HCT116 (cell line): ENCODE results near the gene BICD1. TPM values are rescaled to one million over a fixed set of nuclear protein-coding genes. Genes with fewer than 3 reads are reported as not detected.

Source experiments
- ATAC-seq: fragments of 200-7000 bp; cut with Tn5 transposase; 2 replicates; pipeline ENCODE4 v1.9.1; 2020; ENCODE audit warnings: mild to moderate bottlenecking, moderate library complexity
- BruUV-seq: library from RNA; stranded (reverse); fragments of 400-500 nt; replicated peaks from 2 replicates; lab custom pipeline; 2021; lab: Mats Ljungman, UMichigan
- CTCF ChIA-PET: fragments of 300-600 bp; sonication (Branson Sonifier 250); formaldehyde crosslinking; loops from one replicate; lab custom pipeline; 2021; ENCODE audit warnings: antibody characterized with exemption; lab: Charles Lee
- POLR2A ChIA-PET: fragments of 300-600, 350-600 bp; sonication (Branson Sonifier 250); formaldehyde crosslinking; loops from one replicate; lab custom pipeline; 2021; ENCODE audit warnings: antibody characterized with exemption; lab: Charles Lee
- RAD21 ChIA-PET, 2 experiments: fragments of 300-600 bp; sonication (Branson Sonifier 250); formaldehyde crosslinking; loops; one replicate each; lab custom pipeline; 2023; ENCODE audit warnings: low total read pairs in 2 of 2; ENCODE audit not compliant: uncharacterized antibody in 2 of 2, unreplicated experiment in 2 of 2, low non-redundant PET in 1 of 2; lab: Charles Lee
- DNase-seq: peaks from one replicate; pipeline ENCODE4 v3.0.0-alpha.2; 2010; ENCODE audit warnings: low read depth, low spot score
- H2AFZ ChIP-seq: fragments of 200-600 bp; shearing (Covaris generic), sonication (generic); 2 replicates; pipeline ENCODE4 v1.6.1; 2017; ENCODE audit warnings: low read depth, mixed run types, mixed read lengths, antibody characterized with exemption, low read length; ENCODE audit not compliant: poor library complexity, severe bottlenecking
- H3K27ac ChIP-seq: 2 replicates; pipeline ENCODE4 v1.5.1; 2012; ENCODE audit warnings: low read depth, low read length
- H3K27me3 ChIP-seq: fragments of 200-600 bp; sonication (generic); 2 replicates; pipeline ENCODE4 v1.6.1; 2016; ENCODE audit warnings: mixed run types, low read length, mixed read lengths; ENCODE audit not compliant: insufficient read depth
- H3K36me3 ChIP-seq, 2 experiments: fragments of 200-500 bp in 1 of 2; fragments of 200-600 bp in 1 of 2; sonication (Bioruptor generic) in 1 of 2; sonication (generic) in 1 of 2; 2 replicates each; pipeline versions ENCODE4 v1.5.1 to v1.6.1; 2014 to 2016; ENCODE audit warnings: low read length in 2 of 2, inconsistent platforms in 1 of 2, mixed read lengths in 1 of 2, mixed run types in 1 of 2; ENCODE audit not compliant: insufficient read depth in 2 of 2, control insufficient read depth in 1 of 2
- H3K4me1 ChIP-seq, 2 experiments: fragments of 200-600 bp in 1 of 2; sonication (generic) in 1 of 2; 2 replicates each; pipeline versions ENCODE4 v1.5.1 to v1.6.1; 2012 to 2017; ENCODE audit warnings: low read length in 2 of 2, inconsistent platforms in 1 of 2, mild to moderate bottlenecking in 1 of 2, mixed read lengths in 1 of 2, mixed run types in 1 of 2, moderate library complexity in 1 of 2; ENCODE audit not compliant: insufficient read depth in 2 of 2, control insufficient read depth in 1 of 2
- H3K4me2 ChIP-seq: fragments of 200-600 bp; sonication (generic); 2 replicates; pipeline ENCODE4 v1.6.1; 2017; ENCODE audit warnings: mixed run types, low read length, mixed read lengths
- H3K4me3 ChIP-seq, 2 experiments: fragments of 200-600 bp in 1 of 2; sonication (generic) in 1 of 2; replicated peaks in 1 of 2; 2 replicates each; pipeline ENCODE4 v1.5.1; 2011 to 2016; ENCODE audit warnings: low read length in 2 of 2, control low read depth in 1 of 2, low read depth in 1 of 2, mild to moderate bottlenecking in 1 of 2, mixed read lengths in 1 of 2, mixed run types in 1 of 2
- H3K79me2 ChIP-seq: fragments of 200-600 bp; sonication (generic); 2 replicates; pipeline ENCODE4 v1.6.1; 2017; ENCODE audit warnings: mild to moderate bottlenecking, mixed run types, low read length, moderate library complexity, mixed read lengths; ENCODE audit not compliant: insufficient read depth
- H3K9ac ChIP-seq: fragments of 200-600 bp; sonication (generic); 2 replicates; pipeline ENCODE4 v1.6.1; 2016; ENCODE audit warnings: low read length, mixed read lengths
- H3K9me2 ChIP-seq: fragments of 200-600 bp; sonication (generic), shearing (Covaris generic); 2 replicates; pipeline ENCODE4 v1.6.1; 2017; ENCODE audit warnings: mixed run types, mild to moderate bottlenecking, moderate library complexity; ENCODE audit not compliant: insufficient read depth
- H3K9me3 ChIP-seq, 2 experiments: fragments of 200-500 bp in 1 of 2; fragments of 200-600 bp in 1 of 2; sonication (Bioruptor generic) in 1 of 2; sonication (generic) in 1 of 2; 2 replicates each; pipeline ENCODE4 v1.6.1; 2014 to 2017; ENCODE audit warnings: low read length in 2 of 2, mixed read lengths in 2 of 2, inconsistent platforms in 1 of 2, low read depth in 1 of 2, mild to moderate bottlenecking in 1 of 2, mixed run types in 1 of 2, moderate library complexity in 1 of 2; ENCODE audit not compliant: control insufficient read depth in 1 of 2, insufficient read depth in 1 of 2
- H4K20me1 ChIP-seq: fragments of 200-600 bp; sonication (generic), shearing (Covaris generic); 2 replicates; pipeline ENCODE4 v1.6.1; 2017; ENCODE audit warnings: mixed run types, mild to moderate bottlenecking, moderate library complexity; ENCODE audit not compliant: insufficient read depth
- CBX3 ChIP-seq: IDR thresholded peaks from 2 replicates; pipeline ENCODE4 v1.6.1; 2012; ENCODE audit warnings: low read depth
- CEBPB ChIP-seq: IDR thresholded peaks from 2 replicates; pipeline ENCODE4 v1.6.1; 2012; ENCODE audit warnings: low read depth
- EGR1 ChIP-seq: IDR thresholded peaks from 2 replicates; pipeline ENCODE4 v1.6.1; 2012; ENCODE audit warnings: low read depth
- EZH2 ChIP-seq: fragments of 200-600 bp; sonication (generic); IDR thresholded peaks from 2 replicates; pipeline ENCODE4 v1.6.1; 2017; ENCODE audit warnings: antibody characterized with exemption, mixed run types
- EZH2phosphoT487 ChIP-seq: fragments of 200-600 bp; IDR thresholded peaks from 2 replicates; pipeline ENCODE4 v1.6.1; 2018; ENCODE audit warnings: antibody characterized with exemption, borderline replicate concordance
- FOSL1 ChIP-seq: IDR thresholded peaks from 2 replicates; pipeline ENCODE4 v1.6.1; 2012; ENCODE audit warnings: low read depth
- JUND ChIP-seq: IDR thresholded peaks from 2 replicates; pipeline ENCODE4 v1.6.1; 2012
- MAX ChIP-seq: IDR thresholded peaks from 2 replicates; pipeline ENCODE4 v1.6.1; 2012
- POLR2AphosphoS5 ChIP-seq: IDR thresholded peaks from 2 replicates; pipeline ENCODE4 v1.6.1; 2011; ENCODE audit warnings: mild to moderate bottlenecking, low read depth, low read length, moderate library complexity
- RAD21 ChIP-seq: IDR thresholded peaks from 2 replicates; pipeline ENCODE4 v1.6.1; 2012; ENCODE audit warnings: low read depth, mild to moderate bottlenecking
- REST ChIP-seq: IDR thresholded peaks from 2 replicates; pipeline ENCODE4 v1.6.1; 2012; ENCODE audit warnings: low read depth
- SIN3A ChIP-seq: IDR thresholded peaks from 2 replicates; pipeline ENCODE4 v1.6.1; 2012; ENCODE audit warnings: low read depth
- SP1 ChIP-seq: IDR thresholded peaks from 2 replicates; pipeline ENCODE4 v1.6.1; 2012; ENCODE audit warnings: low read depth
- SRF ChIP-seq: IDR thresholded peaks from 2 replicates; pipeline ENCODE4 v1.6.1; 2012; ENCODE audit warnings: low read depth
- TCF7L2 ChIP-seq: IDR thresholded peaks from 2 replicates; pipeline ENCODE4 v1.7.0; 2011; ENCODE audit warnings: borderline replicate concordance, inconsistent platforms; ENCODE audit not compliant: insufficient read depth, insufficient read length; ENCODE audit errors: extremely low read depth
- YY1 ChIP-seq: IDR thresholded peaks from 2 replicates; pipeline ENCODE4 v1.6.1; 2011; ENCODE audit warnings: low read length, low read depth, moderate library complexity, mild to moderate bottlenecking; ENCODE audit not compliant: insufficient replicate concordance; ENCODE audit errors: extremely low read depth
- ZFX ChIP-seq: fragments of 450-650 bp; IDR thresholded peaks from 2 replicates; pipeline ENCODE4 v1.6.1; 2017
- ZNF274 ChIP-seq: fragments of 200-500 bp; sonication (Bioruptor generic); IDR thresholded peaks from 2 replicates; pipeline ENCODE4 v1.6.1; 2014; ENCODE audit warnings: mild to moderate bottlenecking, low read depth, low read length, inconsistent platforms
- intact Hi-C: fragments of 100-400 bp; cut with micrococcal nuclease; formaldehyde crosslinking; loops from 2 replicates; pipeline ENCODE4 v1.10.0; 2022
- total RNA-seq: library from RNA; stranded (reverse); gene quantifications from one replicate; pipeline ENCODE4 v1.2.1, GENCODE V29; 2021; ENCODE audit not compliant: unreplicated experiment
- TF ChIP-seq, protein P1 (sequence below): IDR thresholded peaks from 2 replicates; pipeline ENCODE4 v1.6.1; 2011; ENCODE audit warnings: mild to moderate bottlenecking, low read length, moderate library complexity; ENCODE audit not compliant: insufficient replicate concordance; ENCODE audit errors: extremely low read depth
- TF ChIP-seq, protein P2 (sequence below), 3 experiments: fragments of 200-600 bp in 1 of 3; sonication (generic) in 1 of 3; IDR thresholded peaks in 2 of 3; conservative IDR thresholded peaks in 1 of 3; 2 replicates each; pipeline ENCODE4 v1.5.1; 2012 to 2017; ENCODE audit warnings: low read depth in 2 of 3, low read length in 2 of 3, antibody characterized with exemption in 1 of 3, borderline replicate concordance in 1 of 3, control low read depth in 1 of 3, mild to moderate bottlenecking in 1 of 3, mixed read lengths in 1 of 3, mixed run types in 1 of 3, moderate library complexity in 1 of 3; ENCODE audit not compliant: insufficient read depth in 1 of 3

The BICD1 gene
- total RNA-seq, 1 experiment from 2014 or later, result 32.5 TPM

DNA sequence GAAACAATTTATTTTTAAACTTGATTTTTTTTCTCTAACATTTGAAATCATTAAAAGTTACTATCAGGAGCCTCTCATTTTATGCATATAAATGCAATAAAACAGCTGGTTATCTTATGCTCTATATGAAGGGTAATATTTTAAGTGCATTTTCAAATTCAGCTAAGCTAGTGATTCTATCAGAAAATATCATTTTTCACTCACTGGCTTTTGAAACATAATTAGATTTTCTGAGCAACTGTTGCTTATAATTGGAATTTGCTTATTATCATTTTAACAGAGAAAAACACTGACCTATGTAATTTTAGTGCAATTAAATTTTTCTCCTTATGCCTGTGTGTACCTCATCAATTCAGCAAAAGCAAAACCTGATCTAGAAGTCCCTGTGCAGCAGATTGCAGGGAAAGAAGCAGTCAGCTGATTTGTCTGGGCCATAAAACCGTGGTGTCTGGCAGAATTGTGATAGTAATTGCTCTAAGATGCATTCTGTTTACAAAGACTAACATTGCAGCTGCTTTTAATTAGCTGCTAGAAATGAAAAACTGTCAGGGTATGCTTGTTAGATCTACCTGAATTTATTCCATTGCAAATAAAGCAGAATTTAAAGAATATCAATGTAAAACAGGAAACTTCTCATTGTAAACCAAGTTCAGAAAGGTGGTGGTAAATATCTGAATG lies 75.0 kb downstream of the BICD1 start:
- H3K36me3 ChIP-seq, result no peaks in the 10 kb centered on the region
- H3K9me2 ChIP-seq, result no peaks in the 10 kb centered on the region
- no peaks in the 10 kb centered on the region for H3K27me3 ChIP-seq
- no peaks in the 10 kb centered on the region for H3K4me1 ChIP-seq
- no peaks in the 10 kb centered on the region for H4K20me1 ChIP-seq
- H3K27ac ChIP-seq, result no peak overlapping the region
- DNase-seq (no peak), ATAC-seq (no peak)
- H3K9ac ChIP-seq, result no peak overlapping the region
- H3K9me3 ChIP-seq, result no peaks in the 10 kb centered on the region
- ChIA-PET POLR2A (no interaction called here), CTCF (no interaction called here), RAD21 (no interaction called here)
- intact Hi-C loops, result no loop called here
- H3K79me2 ChIP-seq, result no peaks in the 10 kb centered on the region; the same call in 1 of the 2 replicates
- no peak overlapping the region for H3K4me3 ChIP-seq
- no peak overlapping the region for H2AFZ ChIP-seq
- BruUV-seq, result no TSS peak
- no peak for TF ChIP-seq SRF
- TF ChIP-seq CEBPB, result no peak
- TF ChIP-seq ZFX, result no peak
- TF ChIP-seq REST, result no peak
- no peak for TF ChIP-seq YY1
- TF ChIP-seq TCF7L2, result no peak
- no peak for TF ChIP-seq CBX3
- TF ChIP-seq RAD21, result no peak
- TF ChIP-seq, protein P1, sequence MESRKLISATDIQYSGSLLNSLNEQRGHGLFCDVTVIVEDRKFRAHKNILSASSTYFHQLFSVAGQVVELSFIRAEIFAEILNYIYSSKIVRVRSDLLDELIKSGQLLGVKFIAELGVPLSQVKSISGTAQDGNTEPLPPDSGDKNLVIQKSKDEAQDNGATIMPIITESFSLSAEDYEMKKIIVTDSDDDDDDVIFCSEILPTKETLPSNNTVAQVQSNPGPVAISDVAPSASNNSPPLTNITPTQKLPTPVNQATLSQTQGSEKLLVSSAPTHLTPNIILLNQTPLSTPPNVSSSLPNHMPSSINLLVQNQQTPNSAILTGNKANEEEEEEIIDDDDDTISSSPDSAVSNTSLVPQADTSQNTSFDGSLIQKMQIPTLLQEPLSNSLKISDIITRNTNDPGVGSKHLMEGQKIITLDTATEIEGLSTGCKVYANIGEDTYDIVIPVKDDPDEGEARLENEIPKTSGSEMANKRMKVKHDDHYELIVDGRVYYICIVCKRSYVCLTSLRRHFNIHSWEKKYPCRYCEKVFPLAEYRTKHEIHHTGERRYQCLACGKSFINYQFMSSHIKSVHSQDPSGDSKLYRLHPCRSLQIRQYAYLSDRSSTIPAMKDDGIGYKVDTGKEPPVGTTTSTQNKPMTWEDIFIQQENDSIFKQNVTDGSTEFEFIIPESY, result no peak
- no peak for TF ChIP-seq EZH2phosphoT487
- no peak for TF ChIP-seq SIN3A
- TF ChIP-seq FOSL1, result no peak
- TF ChIP-seq JUND, result no peak
- TF ChIP-seq, protein P2, sequence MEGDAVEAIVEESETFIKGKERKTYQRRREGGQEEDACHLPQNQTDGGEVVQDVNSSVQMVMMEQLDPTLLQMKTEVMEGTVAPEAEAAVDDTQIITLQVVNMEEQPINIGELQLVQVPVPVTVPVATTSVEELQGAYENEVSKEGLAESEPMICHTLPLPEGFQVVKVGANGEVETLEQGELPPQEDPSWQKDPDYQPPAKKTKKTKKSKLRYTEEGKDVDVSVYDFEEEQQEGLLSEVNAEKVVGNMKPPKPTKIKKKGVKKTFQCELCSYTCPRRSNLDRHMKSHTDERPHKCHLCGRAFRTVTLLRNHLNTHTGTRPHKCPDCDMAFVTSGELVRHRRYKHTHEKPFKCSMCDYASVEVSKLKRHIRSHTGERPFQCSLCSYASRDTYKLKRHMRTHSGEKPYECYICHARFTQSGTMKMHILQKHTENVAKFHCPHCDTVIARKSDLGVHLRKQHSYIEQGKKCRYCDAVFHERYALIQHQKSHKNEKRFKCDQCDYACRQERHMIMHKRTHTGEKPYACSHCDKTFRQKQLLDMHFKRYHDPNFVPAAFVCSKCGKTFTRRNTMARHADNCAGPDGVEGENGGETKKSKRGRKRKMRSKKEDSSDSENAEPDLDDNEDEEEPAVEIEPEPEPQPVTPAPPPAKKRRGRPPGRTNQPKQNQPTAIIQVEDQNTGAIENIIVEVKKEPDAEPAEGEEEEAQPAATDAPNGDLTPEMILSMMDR (IDR thresholded peaks at IDR 0.05 in 2 of 3, conservative IDR thresholded peaks at IDR 0.05 in 1 of 3; ENCODE audit: borderline replicate concordance in 1 of 3, insufficient read depth in 1 of 3, low read depth in 2 of 3, low read length in 2 of 3), result no peak
- TF ChIP-seq EZH2, result no peak
- no peak for TF ChIP-seq POLR2AphosphoS5
- no peak for TF ChIP-seq ZNF274
- TF ChIP-seq SP1, result no peak
- TF ChIP-seq MAX, result no peak
- no peak for TF ChIP-seq EGR1
- H3K4me2 ChIP-seq, result no peak overlapping the region
